Neural cell (in vitro differentiated cells): ENCODE data around the gene RPL18.

Source experiments
- EP300 ChIP-seq: fragments of 450-650 bp; conservative IDR thresholded peaks from 2 replicates; pipeline ENCODE4 v1.6.1; 2014; ENCODE audit warnings: antibody characterized with exemption, mild to moderate bottlenecking, moderate library complexity; ENCODE audit not compliant: poor library complexity, severe bottlenecking
- EZH2 ChIP-seq: fragments of 200-600, 300-800 bp; shearing (Covaris generic), sonication (generic); IDR thresholded peaks from 2 replicates; pipeline ENCODE4 v1.6.1; 2014; ENCODE audit warnings: antibody characterized with exemption, low read length, borderline replicate concordance, mild to moderate bottlenecking; ENCODE audit not compliant: insufficient read depth, poor library complexity, severe bottlenecking
- POLR2AphosphoS5 ChIP-seq: IDR thresholded peaks from 2 replicates; pipeline ENCODE4 v1.6.1; 2012
- RAD21 ChIP-seq: fragments of 450-650 bp; conservative IDR thresholded peaks from 2 replicates; pipeline ENCODE4 v1.6.1; 2014; ENCODE audit warnings: antibody characterized with exemption, mild to moderate bottlenecking, moderate library complexity
- SMC3 ChIP-seq: fragments of 450-650 bp; conservative IDR thresholded peaks from 2 replicates; pipeline ENCODE4 v1.6.1; 2014; ENCODE audit warnings: antibody characterized with exemption, mild to moderate bottlenecking, moderate library complexity; ENCODE audit not compliant: poor library complexity
- TAF1 ChIP-seq: IDR thresholded peaks from 2 replicates; pipeline ENCODE4 v1.6.1; 2012; ENCODE audit warnings: low read depth
- TF ChIP-seq, protein P1 (sequence below): fragments of 450-650 bp; IDR thresholded peaks from 2 replicates; pipeline ENCODE4 v1.5.1; 2014; ENCODE audit warnings: antibody characterized with exemption, mild to moderate bottlenecking, moderate library complexity; ENCODE audit not compliant: poor library complexity, severe bottlenecking
- TF ChIP-seq, protein P2 (sequence below): IDR thresholded peaks from 2 replicates; pipeline ENCODE4 v1.6.1; 2012; ENCODE audit warnings: borderline replicate concordance

DNA sequence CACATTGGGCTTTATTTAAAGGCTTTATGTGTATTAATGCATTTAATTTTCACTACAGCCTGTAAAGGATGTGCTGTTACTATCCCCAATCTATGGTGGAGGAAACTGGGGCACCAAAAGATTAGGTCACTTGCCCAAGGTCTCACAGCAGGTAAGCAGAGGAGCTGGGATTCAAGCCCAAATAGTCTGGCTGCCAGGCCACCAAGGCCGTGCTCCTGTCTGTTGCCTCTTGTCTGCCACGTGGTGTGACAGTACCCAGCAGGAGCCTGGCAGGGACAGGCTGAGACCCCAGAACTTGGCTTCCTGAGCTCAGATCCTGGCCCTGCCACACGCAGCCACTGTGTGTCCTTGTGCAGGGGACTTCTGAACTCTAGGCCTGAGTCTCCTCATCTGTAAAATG lies 49.4 kb upstream of the RPL18 start:
- TF ChIP-seq, protein P1, sequence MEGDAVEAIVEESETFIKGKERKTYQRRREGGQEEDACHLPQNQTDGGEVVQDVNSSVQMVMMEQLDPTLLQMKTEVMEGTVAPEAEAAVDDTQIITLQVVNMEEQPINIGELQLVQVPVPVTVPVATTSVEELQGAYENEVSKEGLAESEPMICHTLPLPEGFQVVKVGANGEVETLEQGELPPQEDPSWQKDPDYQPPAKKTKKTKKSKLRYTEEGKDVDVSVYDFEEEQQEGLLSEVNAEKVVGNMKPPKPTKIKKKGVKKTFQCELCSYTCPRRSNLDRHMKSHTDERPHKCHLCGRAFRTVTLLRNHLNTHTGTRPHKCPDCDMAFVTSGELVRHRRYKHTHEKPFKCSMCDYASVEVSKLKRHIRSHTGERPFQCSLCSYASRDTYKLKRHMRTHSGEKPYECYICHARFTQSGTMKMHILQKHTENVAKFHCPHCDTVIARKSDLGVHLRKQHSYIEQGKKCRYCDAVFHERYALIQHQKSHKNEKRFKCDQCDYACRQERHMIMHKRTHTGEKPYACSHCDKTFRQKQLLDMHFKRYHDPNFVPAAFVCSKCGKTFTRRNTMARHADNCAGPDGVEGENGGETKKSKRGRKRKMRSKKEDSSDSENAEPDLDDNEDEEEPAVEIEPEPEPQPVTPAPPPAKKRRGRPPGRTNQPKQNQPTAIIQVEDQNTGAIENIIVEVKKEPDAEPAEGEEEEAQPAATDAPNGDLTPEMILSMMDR, result no peak
- TF ChIP-seq TAF1, result no peak
- no peak for TF ChIP-seq EP300
- no peak for TF ChIP-seq RAD21
- TF ChIP-seq POLR2AphosphoS5, result no peak
- TF ChIP-seq EZH2, result no peak
- TF ChIP-seq, protein P2, sequence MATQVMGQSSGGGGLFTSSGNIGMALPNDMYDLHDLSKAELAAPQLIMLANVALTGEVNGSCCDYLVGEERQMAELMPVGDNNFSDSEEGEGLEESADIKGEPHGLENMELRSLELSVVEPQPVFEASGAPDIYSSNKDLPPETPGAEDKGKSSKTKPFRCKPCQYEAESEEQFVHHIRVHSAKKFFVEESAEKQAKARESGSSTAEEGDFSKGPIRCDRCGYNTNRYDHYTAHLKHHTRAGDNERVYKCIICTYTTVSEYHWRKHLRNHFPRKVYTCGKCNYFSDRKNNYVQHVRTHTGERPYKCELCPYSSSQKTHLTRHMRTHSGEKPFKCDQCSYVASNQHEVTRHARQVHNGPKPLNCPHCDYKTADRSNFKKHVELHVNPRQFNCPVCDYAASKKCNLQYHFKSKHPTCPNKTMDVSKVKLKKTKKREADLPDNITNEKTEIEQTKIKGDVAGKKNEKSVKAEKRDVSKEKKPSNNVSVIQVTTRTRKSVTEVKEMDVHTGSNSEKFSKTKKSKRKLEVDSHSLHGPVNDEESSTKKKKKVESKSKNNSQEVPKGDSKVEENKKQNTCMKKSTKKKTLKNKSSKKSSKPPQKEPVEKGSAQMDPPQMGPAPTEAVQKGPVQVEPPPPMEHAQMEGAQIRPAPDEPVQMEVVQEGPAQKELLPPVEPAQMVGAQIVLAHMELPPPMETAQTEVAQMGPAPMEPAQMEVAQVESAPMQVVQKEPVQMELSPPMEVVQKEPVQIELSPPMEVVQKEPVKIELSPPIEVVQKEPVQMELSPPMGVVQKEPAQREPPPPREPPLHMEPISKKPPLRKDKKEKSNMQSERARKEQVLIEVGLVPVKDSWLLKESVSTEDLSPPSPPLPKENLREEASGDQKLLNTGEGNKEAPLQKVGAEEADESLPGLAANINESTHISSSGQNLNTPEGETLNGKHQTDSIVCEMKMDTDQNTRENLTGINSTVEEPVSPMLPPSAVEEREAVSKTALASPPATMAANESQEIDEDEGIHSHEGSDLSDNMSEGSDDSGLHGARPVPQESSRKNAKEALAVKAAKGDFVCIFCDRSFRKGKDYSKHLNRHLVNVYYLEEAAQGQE, result no peak
- TF ChIP-seq SMC3, result no peak
